HG03442 (cell line): ENCODE measurements around the gene EHD4.

Source experiments
- ATAC-seq: cut with Tn5 transposase; IDR thresholded peaks from one replicate; pipeline ENCODE4 v1.9.1; 2021; ENCODE audit warnings: mild to moderate bottlenecking, moderate library complexity; ENCODE audit not compliant: unreplicated experiment

Gene EHD4

GRCh38 chr15:41972253-41973242 is at the start of gene EHD4:
EHD4 (minus strand) TSS chr15:41972557; CDS start chr15:41972494, 63 bp downstream.
- peak; percentile 78 for ATAC-seq

GRCh38 chr15:42021593-42021992 is 49.2 kb upstream of the EHD4 start:
- ATAC-seq: no peak

- ATAC-seq: no peak
These were observed 48.4 kb upstream of the EHD4 start, which contains the start of gene PLA2G4E for GRCh38 chr15:42020713-42021273. PLA2G4E (minus strand) TSS chr15:42021042; CDS start chr15:42021030, 12 bp downstream.

- ATAC-seq: no peak
These were observed 46.2 kb upstream of the EHD4 start for GRCh38 chr15:42018306-42019224.

- ATAC-seq: no peak
These were observed 44.6 kb upstream of the EHD4 start for GRCh38 chr15:42016971-42017370.

- no peak for ATAC-seq
These were observed 42.0 kb upstream of the EHD4 start for GRCh38 chr15:42014406-42014805.

- no peak for ATAC-seq
These were observed 40.6 kb upstream of the EHD4 start for GRCh38 chr15:42012928-42013482.

- ATAC-seq: no peak
These were observed 39.9 kb upstream of the EHD4 start for GRCh38 chr15:42012241-42012640.

- ATAC-seq: no peak
These were observed 38.7 kb upstream of the EHD4 start for GRCh38 chr15:42011074-42011473.

GRCh38 chr15:42010434-42010833 is 38.1 kb upstream of the EHD4 start:
- no peak for ATAC-seq

GRCh38 chr15:42009474-42009873 is 37.1 kb upstream of the EHD4 start:
- no peak for ATAC-seq

GRCh38 chr15:42009022-42009421 is 36.7 kb upstream of the EHD4 start:
- ATAC-seq: no peak

- no peak for ATAC-seq
These were observed 35.0 kb upstream of the EHD4 start for GRCh38 chr15:42007386-42007785.

- ATAC-seq: no peak
These were observed 30.0 kb upstream of the EHD4 start for GRCh38 chr15:42002333-42002732.

GRCh38 chr15:42001236-42001635 is 28.9 kb upstream of the EHD4 start:
- ATAC-seq: no peak

GRCh38 chr15:41999290-42000285 is 27.2 kb upstream of the EHD4 start:
- no peak for ATAC-seq

- ATAC-seq: no peak
These were observed 25.5 kb upstream of the EHD4 start for GRCh38 chr15:41997845-41998244.

GRCh38 chr15:41996921-41997592 is 24.7 kb upstream of the EHD4 start:
- ATAC-seq: no peak

GRCh38 chr15:41996376-41996775 is 24.0 kb upstream of the EHD4 start:
- no peak for ATAC-seq
